ENCODE measurements around the gene GNG13.

DNA sequence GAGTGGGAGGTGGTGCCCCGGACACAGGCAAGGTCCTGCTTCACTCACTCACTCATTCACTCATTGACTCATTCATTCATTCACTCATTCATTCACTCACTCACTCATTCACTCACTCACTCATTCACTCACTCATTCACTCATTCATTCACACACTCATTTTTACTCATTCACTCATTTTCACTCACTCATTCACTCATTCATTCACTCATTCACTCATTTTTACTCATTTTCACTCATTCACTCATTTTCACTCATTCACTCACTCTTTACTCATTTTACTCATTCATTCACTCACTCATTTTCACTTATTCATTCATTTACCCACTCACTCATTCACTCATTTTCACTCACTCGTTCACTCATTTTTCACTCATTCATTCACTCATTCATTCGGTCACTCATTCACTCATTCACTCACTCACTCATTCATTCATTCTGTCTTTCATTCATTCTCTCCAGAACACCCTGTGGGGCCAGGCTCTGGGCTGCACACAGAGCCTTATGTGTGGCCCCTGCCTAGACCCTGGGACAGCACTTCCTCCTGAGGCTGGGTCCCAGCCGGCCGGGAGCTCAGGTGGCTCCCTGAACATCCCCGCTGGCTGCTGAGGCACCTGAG lies 21.5 kb downstream of the GNG13 start:
- TF ChIP-seq, protein P1, sequence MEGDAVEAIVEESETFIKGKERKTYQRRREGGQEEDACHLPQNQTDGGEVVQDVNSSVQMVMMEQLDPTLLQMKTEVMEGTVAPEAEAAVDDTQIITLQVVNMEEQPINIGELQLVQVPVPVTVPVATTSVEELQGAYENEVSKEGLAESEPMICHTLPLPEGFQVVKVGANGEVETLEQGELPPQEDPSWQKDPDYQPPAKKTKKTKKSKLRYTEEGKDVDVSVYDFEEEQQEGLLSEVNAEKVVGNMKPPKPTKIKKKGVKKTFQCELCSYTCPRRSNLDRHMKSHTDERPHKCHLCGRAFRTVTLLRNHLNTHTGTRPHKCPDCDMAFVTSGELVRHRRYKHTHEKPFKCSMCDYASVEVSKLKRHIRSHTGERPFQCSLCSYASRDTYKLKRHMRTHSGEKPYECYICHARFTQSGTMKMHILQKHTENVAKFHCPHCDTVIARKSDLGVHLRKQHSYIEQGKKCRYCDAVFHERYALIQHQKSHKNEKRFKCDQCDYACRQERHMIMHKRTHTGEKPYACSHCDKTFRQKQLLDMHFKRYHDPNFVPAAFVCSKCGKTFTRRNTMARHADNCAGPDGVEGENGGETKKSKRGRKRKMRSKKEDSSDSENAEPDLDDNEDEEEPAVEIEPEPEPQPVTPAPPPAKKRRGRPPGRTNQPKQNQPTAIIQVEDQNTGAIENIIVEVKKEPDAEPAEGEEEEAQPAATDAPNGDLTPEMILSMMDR (IDR thresholded peaks at IDR 0.05), result no peak
- TF ChIP-seq POLR2A (IDR thresholded peaks at IDR 0.05), result no peak
